IMR-90 (cell line): Measurements from ENCODE around the gene OLFML1. TPM values are rescaled to one million over a fixed set of nuclear protein-coding genes. Genes with fewer than 3 reads are reported as not detected.

Source experiments
- ATAC-seq: fragments of 200-7000 bp; cut with Tn5 transposase; 2 replicates; pipeline ENCODE4 v1.9.1; 2020; ENCODE audit warnings: low read depth, mild to moderate bottlenecking, moderate library complexity
- BruUV-seq: library from RNA; stranded (reverse); fragments of 400-500 nt; replicated peaks from 2 replicates; lab custom pipeline; 2021; lab: Mats Ljungman, UMichigan
- CTCF ChIA-PET: fragments of 300-600 bp; formaldehyde crosslinking; extraction: SDS; loops from one replicate; lab custom pipeline; 2021; ENCODE audit warnings: antibody characterized with exemption; lab: Yijun Ruan, JAX
- POLR2A ChIA-PET: fragments of 300-600 bp; sonication (Branson Sonifier 250); formaldehyde crosslinking; loops from one replicate; lab custom pipeline; 2022; ENCODE audit warnings: antibody characterized with exemption; ENCODE audit not compliant: unreplicated experiment; lab: Charles Lee
- DNase-seq: peaks from one replicate; pipeline ENCODE4 v3.0.0; 2013
- H2AFZ ChIP-seq: replicated peaks from 2 replicates; pipeline ENCODE3; 2013; ENCODE audit warnings: low read length, mild to moderate bottlenecking; ENCODE audit not compliant: poor library complexity
- H2AK5ac ChIP-seq: 2 replicates; pipeline ENCODE4 v1.6.1; 2013; ENCODE audit warnings: low read depth, low read length, inconsistent platforms
- H2AK9ac ChIP-seq: replicated peaks from 2 replicates; pipeline ENCODE3; 2013; ENCODE audit warnings: mild to moderate bottlenecking, low read depth, low read length, moderate library complexity; ENCODE audit not compliant: poor library complexity
- H2BK120ac ChIP-seq: 2 replicates; pipeline ENCODE4 v1.6.1; 2013; ENCODE audit warnings: low read depth, low read length, inconsistent platforms
- H2BK15ac ChIP-seq: 3 replicates; pipeline ENCODE4 v1.6.1; 2013; ENCODE audit warnings: low read depth, low read length, inconsistent platforms
- H2BK20ac ChIP-seq: 2 replicates; pipeline ENCODE4 v1.6.1; 2013; ENCODE audit warnings: low read depth, mild to moderate bottlenecking, inconsistent platforms, low read length, moderate library complexity
- H2BK5ac ChIP-seq: 2 replicates; pipeline ENCODE4 v1.6.1; 2013; ENCODE audit warnings: mild to moderate bottlenecking, low read depth, low read length, inconsistent platforms; ENCODE audit not compliant: poor library complexity, severe bottlenecking
- H3K14ac ChIP-seq: replicated peaks from 2 replicates; pipeline ENCODE4 v1.6.1; 2013; ENCODE audit warnings: low read depth, low read length, inconsistent platforms
- H3K18ac ChIP-seq: 2 replicates; pipeline ENCODE4 v1.6.1; 2013; ENCODE audit warnings: low read depth, low read length, control low read depth
- H3K23ac ChIP-seq: 2 replicates; pipeline ENCODE4 v1.6.1; 2013; ENCODE audit warnings: low read depth, low read length, inconsistent platforms
- H3K27ac ChIP-seq: 2 replicates; pipeline ENCODE4 v1.5.1; 2013; ENCODE audit warnings: mild to moderate bottlenecking, control low read depth, low read length; ENCODE audit not compliant: insufficient read depth
- H3K27me3 ChIP-seq: 2 replicates; pipeline ENCODE4 v1.6.1; 2013; ENCODE audit warnings: low read length; ENCODE audit not compliant: control insufficient read depth, insufficient read depth
- H3K36me3 ChIP-seq: 2 replicates; pipeline ENCODE4 v1.6.1; 2013; ENCODE audit warnings: low read length, mixed read lengths; ENCODE audit not compliant: control insufficient read depth, insufficient read depth
- H3K4ac ChIP-seq: 2 replicates; pipeline ENCODE4 v1.6.1; 2013; ENCODE audit warnings: low read depth, low read length, inconsistent platforms
- H3K4me1 ChIP-seq: 2 replicates; pipeline ENCODE4 v1.6.1; 2013; ENCODE audit warnings: low read length, mixed read lengths; ENCODE audit not compliant: control insufficient read depth, insufficient read depth
- H3K4me2 ChIP-seq: 2 replicates; pipeline ENCODE4 v1.6.1; 2013; ENCODE audit warnings: low read depth, mild to moderate bottlenecking, control low read depth, low read length, moderate library complexity
- H3K4me3 ChIP-seq: 2 replicates; pipeline ENCODE4 v1.5.1; 2013; ENCODE audit warnings: low read depth, mild to moderate bottlenecking, control low read depth, low read length, moderate library complexity; ENCODE audit not compliant: insufficient read depth
- H3K56ac ChIP-seq: 2 replicates; pipeline ENCODE4 v1.6.1; 2013; ENCODE audit warnings: low read length, inconsistent platforms; ENCODE audit not compliant: insufficient read depth; ENCODE audit errors: extremely low read depth
- H3K79me1 ChIP-seq, 2 experiments: 2 replicates each; pipeline ENCODE4 v1.6.1; 2013; ENCODE audit warnings: low read length in 2 of 2, inconsistent platforms in 1 of 2, low read depth in 1 of 2
- H3K9ac ChIP-seq: 2 replicates; pipeline ENCODE4 v1.6.1; 2013; ENCODE audit warnings: low read depth, low read length, control low read depth
- H3K9me1 ChIP-seq: 2 replicates; pipeline ENCODE4 v1.6.1; 2013; ENCODE audit warnings: low read length, inconsistent platforms; ENCODE audit not compliant: insufficient read depth
- H3K9me3 ChIP-seq: 2 replicates; pipeline ENCODE4 v1.6.1; 2013; ENCODE audit warnings: low read length; ENCODE audit not compliant: control insufficient read depth, insufficient read depth
- H4K20me1 ChIP-seq: 2 replicates; pipeline ENCODE4 v1.6.1; 2013; ENCODE audit warnings: low read length, inconsistent platforms; ENCODE audit not compliant: insufficient read depth
- H4K5ac ChIP-seq: 2 replicates; pipeline ENCODE4 v1.6.1; 2013; ENCODE audit warnings: mild to moderate bottlenecking, low read depth, low read length, control low read depth
- H4K8ac ChIP-seq, 2 experiments: 2 replicates each; pipeline ENCODE4 v1.6.1; 2013; ENCODE audit warnings: low read depth in 2 of 2, low read length in 2 of 2, control low read depth in 1 of 2, inconsistent platforms in 1 of 2
- H4K91ac ChIP-seq: 2 replicates; pipeline ENCODE4 v1.6.1; 2013; ENCODE audit warnings: low read depth, low read length, inconsistent platforms; ENCODE audit not compliant: insufficient read depth
- BHLHE40 ChIP-seq: fragments of 150-350 bp; IDR thresholded peaks from 2 replicates; pipeline ENCODE4 v1.6.1; 2016; ENCODE audit warnings: mild to moderate bottlenecking, low read depth, low read length
- CHD1 ChIP-seq: IDR thresholded peaks from 2 replicates; pipeline ENCODE4 v1.6.1; 2012; ENCODE audit warnings: low read depth, low read length, improper control_type of control experiment
- ELK1 ChIP-seq: fragments of 150-350 bp; IDR thresholded peaks from 2 replicates; pipeline ENCODE4 v1.6.1; 2016; ENCODE audit warnings: low read depth, mild to moderate bottlenecking, low read length, moderate library complexity, borderline replicate concordance
- FOS ChIP-seq: fragments of 150-350 bp; IDR thresholded peaks from 2 replicates; pipeline ENCODE4 v1.6.1; 2016; ENCODE audit warnings: low read depth, low read length
- MAFK ChIP-seq: IDR thresholded peaks from 2 replicates; pipeline ENCODE4 v1.6.1; 2012; ENCODE audit warnings: low read depth, low read length, improper control_type of control experiment
- MAZ ChIP-seq: IDR thresholded peaks from 2 replicates; pipeline ENCODE4 v1.6.1; 2012; ENCODE audit warnings: low read depth, mild to moderate bottlenecking, low read length, improper control_type of control experiment, moderate library complexity, borderline replicate concordance
- MXI1 ChIP-seq: IDR thresholded peaks from 2 replicates; pipeline ENCODE4 v1.6.1; 2012; ENCODE audit warnings: low read depth, mild to moderate bottlenecking, low read length, moderate library complexity, borderline replicate concordance
- NFE2L2 ChIP-seq: fragments of 150-350 bp; IDR thresholded peaks from 2 replicates; pipeline ENCODE4 v1.6.1; 2016; ENCODE audit warnings: low read depth, mild to moderate bottlenecking, low read length
- POLR2A ChIP-seq: IDR thresholded peaks from 2 replicates; pipeline ENCODE4 v1.6.1; 2012; ENCODE audit warnings: mild to moderate bottlenecking, low read depth, low read length
- RFX5 ChIP-seq: IDR thresholded peaks from 2 replicates; pipeline ENCODE4 v1.8.0; 2012; ENCODE audit warnings: low read depth, mild to moderate bottlenecking, low read length, moderate library complexity
- SMC3 ChIP-seq: fragments of 150-350 bp; IDR thresholded peaks from 2 replicates; pipeline ENCODE4 v1.6.1; 2016; ENCODE audit warnings: low read depth, mild to moderate bottlenecking, antibody characterized with exemption, low read length, moderate library complexity
- USF2 ChIP-seq: fragments of 150-350 bp; IDR thresholded peaks from 2 replicates; pipeline ENCODE4 v1.6.1; 2017; ENCODE audit warnings: mild to moderate bottlenecking, antibody characterized with exemption, low read length, low read depth
- WGBS, 2 experiments: methylation state at CpG; one replicate each; pipeline versions ENCODE4 v1.1.5 to v1.1.7; 2013; ENCODE audit warnings: missing lambda C conversion rate in 2 of 2; ENCODE audit not compliant: insufficient read length in 1 of 2; ENCODE audit errors: extremely low coverage in 2 of 2; 5-methylcytosine and 5-hydroxymethylcytosine counted together
- dilution Hi-C: fragments of 300-500 bp; cut with HindIII; formaldehyde crosslinking; loops from one replicate; pipeline ENCODE4 v1.14.3; 2018; ENCODE audit warnings: low sequenced_read_pairs; ENCODE audit not compliant: unreplicated experiment
- in situ Hi-C: fragments of 300-500 bp; cut with MboI; formaldehyde crosslinking; loops from 3 replicates; pipeline ENCODE4 v1.14.3; 2019; ENCODE audit warnings: low sequenced_read_pairs, inconsistent platforms, mixed read lengths
- intact Hi-C: fragments of 100-400 bp; cut with micrococcal nuclease; formaldehyde crosslinking; loops from 2 replicates; pipeline ENCODE4 v1.10.0; 2022
- polyA plus RNA-seq, 3 experiments: library from polyadenylated mRNA; depleted of rRNA; stranded (reverse); fragments of >200 nt; gene quantifications; 2 replicates each; pipeline ENCODE4 v1.2.3, GENCODE V29; 2012; ENCODE audit warnings: low replicate concordance in 1 of 3
- total RNA-seq: library from RNA; depleted of rRNA; stranded (reverse); fragments of >200 nt; gene quantifications from 2 replicates; pipeline ENCODE4 v1.2.3, GENCODE V29; 2012
- TF ChIP-seq, protein P1 (sequence below): conservative IDR thresholded peaks from 2 replicates; pipeline ENCODE4 v1.5.1; 2012; ENCODE audit warnings: mild to moderate bottlenecking, low read depth, low read length, improper control_type of control experiment

The OLFML1 gene
- total and polyA plus RNA-seq, 2 of the 4 experiments (the other 2 are of a cell fraction) = 0.10 to 0.18 TPM

GRCh38 chr11:7449841-7450214, 35.5 kb upstream of the OLFML1 start:
- H3K9ac ChIP-seq = no peak overlapping the region
- intact Hi-C loops = no loop called here
- 40% methylated on average over 2 of the region's 4 CpGs; no CpG with 5 or more reads in 1 of the 2 experiments for WGBS, 2 experiments
- no peak overlapping the region for H3K14ac ChIP-seq
- DNase-seq (no peak), ATAC-seq (no peak)
- no peak overlapping the region for H4K91ac ChIP-seq
- no peak overlapping the region for H3K56ac ChIP-seq
- H3K79me1 ChIP-seq = no peaks in the 10 kb centered on the region
- no peak overlapping the region for H2BK15ac ChIP-seq
- no peak overlapping the region for H4K8ac ChIP-seq
- TF ChIP-seq NFE2L2 (no peak), RFX5 (no peak), FOS (no peak), MAFK (no peak), POLR2A (no peak), SMC3 (no peak), ELK1 (no peak), USF2 (no peak), CHD1 (no peak), MAZ (no peak), MXI1 (no peak), BHLHE40 (no peak)
- TF ChIP-seq, protein P1, sequence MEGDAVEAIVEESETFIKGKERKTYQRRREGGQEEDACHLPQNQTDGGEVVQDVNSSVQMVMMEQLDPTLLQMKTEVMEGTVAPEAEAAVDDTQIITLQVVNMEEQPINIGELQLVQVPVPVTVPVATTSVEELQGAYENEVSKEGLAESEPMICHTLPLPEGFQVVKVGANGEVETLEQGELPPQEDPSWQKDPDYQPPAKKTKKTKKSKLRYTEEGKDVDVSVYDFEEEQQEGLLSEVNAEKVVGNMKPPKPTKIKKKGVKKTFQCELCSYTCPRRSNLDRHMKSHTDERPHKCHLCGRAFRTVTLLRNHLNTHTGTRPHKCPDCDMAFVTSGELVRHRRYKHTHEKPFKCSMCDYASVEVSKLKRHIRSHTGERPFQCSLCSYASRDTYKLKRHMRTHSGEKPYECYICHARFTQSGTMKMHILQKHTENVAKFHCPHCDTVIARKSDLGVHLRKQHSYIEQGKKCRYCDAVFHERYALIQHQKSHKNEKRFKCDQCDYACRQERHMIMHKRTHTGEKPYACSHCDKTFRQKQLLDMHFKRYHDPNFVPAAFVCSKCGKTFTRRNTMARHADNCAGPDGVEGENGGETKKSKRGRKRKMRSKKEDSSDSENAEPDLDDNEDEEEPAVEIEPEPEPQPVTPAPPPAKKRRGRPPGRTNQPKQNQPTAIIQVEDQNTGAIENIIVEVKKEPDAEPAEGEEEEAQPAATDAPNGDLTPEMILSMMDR = no peak
- no peak overlapping the region for H2AK9ac ChIP-seq
- dilution Hi-C loops = no loop called here
- H3K9me1 ChIP-seq = no peaks in the 10 kb centered on the region
- H3K4me2 ChIP-seq = no peak overlapping the region
- no peak overlapping the region for H3K18ac ChIP-seq
- in situ Hi-C loops = loop anchor here (25.0 kb wide), 1 partner anchor 638 kb away; no protein-coding TSS in a partner anchor
- no TSS peak for BruUV-seq
- no peak overlapping the region for H2BK120ac ChIP-seq
- no peak overlapping the region for H2BK5ac ChIP-seq
- H4K20me1 ChIP-seq = no peaks in the 10 kb centered on the region
- H3K23ac ChIP-seq = no peak overlapping the region
- no peaks in the 10 kb centered on the region for H3K36me3 ChIP-seq
- no peak overlapping the region for H2AFZ ChIP-seq
- H3K4me1 ChIP-seq = no peaks in the 10 kb centered on the region
- no peaks in the 10 kb centered on the region for H3K9me3 ChIP-seq
- no peak overlapping the region for H3K27ac ChIP-seq
- no peak overlapping the region for H4K5ac ChIP-seq
- H3K4me3 ChIP-seq = no peak overlapping the region
- H3K4ac ChIP-seq = no peak overlapping the region
- CTCF ChIA-PET = no interaction called here
- H3K27me3 ChIP-seq = peaks cover 1% of the 10 kb centered on the region
- POLR2A ChIA-PET = no interaction called here
- no peak overlapping the region for H2BK20ac ChIP-seq
- H2AK5ac ChIP-seq = no peak overlapping the region
